Activated CD8-positive, alpha-beta memory T cell treated with anti-CD3 and anti-CD28 coated beads, Interleukin-2, amount 50 U/mL, for 1 hour (primary cell): Measurements from ENCODE around the gene NKTR.
A peak's percentile ranks its signal among the peaks of the same experiment; 100 is the strongest.
"Not testable (repeated sequence)": the region's sequence is repeated elsewhere in the genome, so short reads cannot be mapped to it uniquely, and the experiment has no call there.

Experiments
- DNase-seq: peaks from one replicate; pipeline ENCODE4 v3.0.0-alpha.2; 2020; ENCODE audit errors: extremely low read depth

The NKTR gene

GRCh38 chr3:42600111-42600957 is at the start of gene NKTR:
Gene NKTR (plus strand): TSS chr3:42600686. CDS start chr3:42601007, 321 bp downstream.
- DNase-seq = peak; percentile 97

- DNase-seq = no peak
Measured at GRCh38 chr3:42552830-42553229, 47.7 kb upstream of the NKTR start.

GRCh38 chr3:42556089-42556632 is 44.3 kb upstream of the NKTR start:
- no peak for DNase-seq

GRCh38 chr3:42556817-42557216 is 43.7 kb upstream of the NKTR start:
- not testable (repeated sequence) for DNase-seq

GRCh38 chr3:42557854-42558253 is 42.6 kb upstream of the NKTR start:
- no peak for DNase-seq

- no peak for DNase-seq
Measured at GRCh38 chr3:42562047-42562907, 38.2 kb upstream of the NKTR start.

- no peak for DNase-seq
Measured at GRCh38 chr3:42569593-42570142, 30.8 kb upstream of the NKTR start.

- no peak for DNase-seq
Measured at GRCh38 chr3:42572278-42572677, 28.2 kb upstream of the NKTR start.

GRCh38 chr3:42575137-42575741 is 25.2 kb upstream of the NKTR start:
- no peak for DNase-seq

- DNase-seq = no peak
Measured at GRCh38 chr3:42578054-42578453, 22.4 kb upstream of the NKTR start.

GRCh38 chr3:42579346-42579745 is 21.1 kb upstream of the NKTR start:
- not testable (repeated sequence) for DNase-seq

- DNase-seq = no peak
Measured at GRCh38 chr3:42581400-42581708, 19.1 kb upstream of the NKTR start.

- peak; percentile 90 for DNase-seq
Measured at GRCh38 chr3:42581709-42582473, 18.6 kb upstream of the NKTR start, which contains the start of gene SEC22C. Gene SEC22C (minus strand): TSS chr3:42581967. CDS start chr3:42569046, 12,921 bp downstream.

GRCh38 chr3:42582474-42583070 is 17.9 kb upstream of the NKTR start:
- no peak for DNase-seq

GRCh38 chr3:42588625-42589024 is 11.9 kb upstream of the NKTR start:
- no peak for DNase-seq

GRCh38 chr3:42589382-42590109 is 10.9 kb upstream of the NKTR start:
- DNase-seq = no peak

GRCh38 chr3:42590989-42591756 is 9.3 kb upstream of the NKTR start:
- no peak for DNase-seq

GRCh38 chr3:42591811-42592210 is 8.7 kb upstream of the NKTR start:
- no peak for DNase-seq

- DNase-seq = no peak
Measured at GRCh38 chr3:42593635-42594034, 6.9 kb upstream of the NKTR start.
